ENCODE measurements around the gene LAMA2. TPM values are rescaled to one million over a fixed set of nuclear protein-coding genes. Genes with fewer than 3 reads are reported as not detected.

Gene LAMA2
- total and polyA plus RNA-seq, 2 of the 8 experiments (the other 6 are each of a cell fraction or from before 2014, with no cell fraction given): 1.3 to 3.8 TPM

DNA sequence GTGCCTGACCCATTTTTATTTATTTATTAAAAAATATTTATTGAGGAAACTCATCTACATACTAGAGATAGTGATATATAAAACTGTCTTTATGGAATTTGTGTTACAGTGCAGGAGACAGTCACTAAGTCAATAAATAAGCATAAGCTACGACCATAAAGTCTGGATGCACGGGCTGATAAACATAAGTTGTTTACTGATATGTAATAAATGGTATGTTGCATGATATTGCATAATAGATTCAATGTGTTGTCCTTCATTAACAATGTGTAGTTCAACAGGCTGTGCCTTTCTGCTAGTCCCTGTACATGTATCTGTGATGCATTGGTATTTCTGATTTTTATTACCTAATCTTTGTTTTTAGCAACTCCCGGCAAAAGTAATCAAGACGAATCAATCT, 515.8 kb downstream of the LAMA2 start (continued):
- TF ChIP-seq FOSL1 (IDR thresholded peaks at IDR 0.05; ENCODE audit: insufficient read depth, low read depth, low read length) (no peak), GABPA (IDR thresholded peaks at IDR 0.05; ENCODE audit: borderline replicate concordance, insufficient read depth, low read length) (no peak), SP2 (IDR thresholded peaks at IDR 0.05; ENCODE audit: low read length) (no peak), EZH2 (IDR thresholded peaks at IDR 0.05; ENCODE audit: low read depth, low read length, severe bottlenecking) (no peak), CHD1 (IDR thresholded peaks at IDR 0.05; ENCODE audit: low read depth, low read length) (no peak), SIX5 (IDR thresholded peaks at IDR 0.05; ENCODE audit: low read depth, low read length) (no peak), SIN3A (conservative IDR thresholded peaks at IDR 0.05 in 1 of 2, IDR thresholded peaks at IDR 0.05 in 1 of 2; ENCODE audit: low read depth in 1 of 2, low read length in 2 of 2) (no peak), POU5F1 (IDR thresholded peaks at IDR 0.05; ENCODE audit: low read depth, low read length) (no peak)
